Naive thymus-derived CD8-positive, alpha-beta T cell (primary cell): ENCODE measurements around the gene ABCA2. TPM values are rescaled to one million over a fixed set of nuclear protein-coding genes. Genes with fewer than 3 reads are reported as not detected.
"Not testable (repeated sequence)": the region's sequence is repeated elsewhere in the genome, so short reads cannot be mapped to it uniquely, and the experiment has no call there.

Experiments used
- ATAC-seq, 2 donors: fragments of 150-1000 bp; cut with Tn5 transposase in 1 of 2; sonication (Bioruptor Pico), chemical (Tn5 transposase) in 1 of 2; 1 replicate in 1 of 2; 2 replicates in 1 of 2; pipeline ENCODE4 v1.10.0; 2021; ENCODE audit warnings: mild to moderate bottlenecking in 2 of 2, moderate library complexity in 2 of 2
- POLR2A ChIA-PET: fragments of 350-600 bp; sonication (Branson Sonifier 250); formaldehyde crosslinking; loops from one replicate; lab custom pipeline; 2021; ENCODE audit warnings: antibody characterized with exemption; lab: Charles Lee
- DNase-seq, 10 donors: peaks; one replicate each; pipeline versions ENCODE4 v3.0.0 to v3.0.0-alpha.2; 2020 to 2022
- H3K27ac Mint-ChIP-seq, 10 donors: one replicate each; pipeline ENCODE4 v1.8.0; 2020 to 2022; ENCODE audit warnings: mild to moderate bottlenecking in 10 of 10, mixed read lengths in 10 of 10, moderate library complexity in 4 of 10, inconsistent platforms in 1 of 10
- H3K27me3 Mint-ChIP-seq, 5 donors: one replicate each; pipeline ENCODE4 v1.8.0; 2021 to 2022; ENCODE audit warnings: mixed read lengths in 5 of 5
- H3K36me3 Mint-ChIP-seq, 3 donors: one replicate each; pipeline ENCODE4 v1.8.0; 2020 to 2022; ENCODE audit warnings: mixed read lengths in 3 of 3, mild to moderate bottlenecking in 2 of 3, inconsistent platforms in 1 of 3
- H3K4me1 Mint-ChIP-seq, 4 donors: one replicate each; pipeline ENCODE4 v1.8.0; 2021 to 2022; ENCODE audit warnings: mixed read lengths in 4 of 4
- H3K4me3 Mint-ChIP-seq, 10 donors: one replicate each; pipeline ENCODE4 v1.8.0; 2020 to 2022; ENCODE audit warnings: mild to moderate bottlenecking in 10 of 10, mixed read lengths in 10 of 10, moderate library complexity in 6 of 10, inconsistent platforms in 1 of 10
- H3K9me3 Mint-ChIP-seq, 9 donors: one replicate each; pipeline ENCODE4 v1.8.0; 2020 to 2022; ENCODE audit warnings: mixed read lengths in 9 of 9, mild to moderate bottlenecking in 3 of 9, inconsistent platforms in 1 of 9, moderate library complexity in 1 of 9
- polyA plus RNA-seq, 3 donors: library from polyadenylated mRNA; unstranded; fragments of 300-500 nt; fragmentation: Illumina TruSeq; gene quantifications; one replicate each; pipeline ENCODE4 v1.2.3, GENCODE V29; 2021
- total RNA-seq, 8 experiments: library from RNA in 2 of 8; stranded (reverse) in 2 of 8; gene quantifications; one replicate each; pipeline ENCODE4 v1.2.3 and lab custom pipeline; 2021 to 2026

ABCA2 gene
- total and polyA plus RNA-seq, 5 experiments from 2014 or later = 3.9 to 41.5 (median 9.4) TPM

DNA sequence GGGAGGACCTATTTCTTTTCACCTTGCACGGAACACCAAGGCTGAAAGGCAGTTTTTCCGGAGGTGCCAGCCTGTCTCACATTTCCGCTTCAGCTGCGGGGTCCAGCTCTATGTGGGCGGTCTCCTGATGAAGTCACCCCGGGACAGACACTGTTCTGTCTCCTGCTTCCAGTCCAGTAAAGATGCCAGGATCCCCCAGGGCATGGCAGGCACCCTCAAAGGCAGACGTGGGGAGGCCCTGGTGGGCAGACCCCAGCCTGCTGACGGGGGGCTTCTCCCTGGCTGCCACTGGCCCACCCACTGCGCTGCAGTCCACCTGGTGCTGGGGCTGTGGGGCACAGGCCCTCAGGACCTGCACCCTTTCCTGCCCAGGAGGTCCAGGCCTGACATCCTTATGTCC lies 34.8 kb upstream of the ABCA2 start:
- POLR2A ChIA-PET, ATAC-seq, H3K27me3 Mint-ChIP-seq, H3K9me3 Mint-ChIP-seq, H3K4me3 Mint-ChIP-seq, H3K36me3 Mint-ChIP-seq, H3K27ac Mint-ChIP-seq, H3K4me1 Mint-ChIP-seq, DNase-seq: not testable (repeated sequence)

- H3K9me3 Mint-ChIP-seq = no peaks in the 10 kb centered on the region
- no peak overlapping the region for H3K27ac Mint-ChIP-seq
- ATAC-seq = no peak
- H3K27me3 Mint-ChIP-seq = peaks cover 0 to 3% (median 0%) of the 10 kb centered on the region in 5 donors
- POLR2A ChIA-PET = no interaction called here
- H3K4me1 Mint-ChIP-seq = peaks cover 0 to 6% (median 3%) of the 10 kb centered on the region in 4 donors
- no peaks in the 10 kb centered on the region for H3K36me3 Mint-ChIP-seq
- DNase-seq = no peak
- no peak overlapping the region for H3K4me3 Mint-ChIP-seq
Observed at GRCh38 chr9:137062384-137062783, 34.3 kb upstream of the ABCA2 start.

DNA sequence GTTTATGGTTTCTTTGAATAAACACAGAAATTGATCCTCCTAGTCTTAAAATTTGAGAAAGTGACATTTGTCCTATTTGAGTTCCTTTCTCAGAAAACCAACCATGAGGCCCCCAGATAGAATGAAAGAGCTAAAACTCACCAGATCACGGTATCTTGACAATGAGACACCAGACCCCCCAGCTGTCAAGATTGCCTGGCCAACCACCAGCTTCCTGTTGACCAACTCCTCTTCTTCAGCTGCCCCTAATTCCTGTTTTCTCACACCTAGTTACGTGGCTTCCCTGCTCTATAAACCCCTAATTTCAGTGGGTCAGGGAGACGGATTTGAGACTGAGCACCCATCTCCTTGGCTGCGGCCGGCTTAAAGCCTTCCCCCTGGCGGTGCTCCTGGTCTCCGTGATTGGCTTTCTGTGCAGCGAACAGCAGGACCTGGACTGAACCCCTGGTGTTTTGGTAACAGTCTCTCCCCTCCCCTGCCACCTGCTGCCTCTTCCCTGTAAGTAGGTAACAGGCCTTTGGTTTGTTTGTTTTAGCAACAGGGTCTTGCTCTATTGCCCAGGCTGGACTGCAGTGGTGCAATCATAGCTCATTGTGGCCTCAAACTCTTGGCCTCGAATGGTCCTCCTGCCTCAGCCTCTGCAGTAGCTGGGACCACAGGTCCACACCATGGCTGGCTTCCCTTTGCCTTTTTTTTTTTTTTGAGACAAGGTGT lies 30.6 kb upstream of the ABCA2 start:
- Mint-ChIP-seq H3K9me3 (no peaks in the 10 kb centered on the region), H3K36me3 (no peaks in the 10 kb centered on the region), H3K4me3 (peak overlapping the region in 1 of 10 donors; percentile 20), H3K27ac (no peak overlapping the region), H3K27me3 (no peaks in the 10 kb centered on the region), H3K4me1 (no peaks in the 10 kb centered on the region)
- POLR2A ChIA-PET = interaction anchor here (0.9 kb wide), 1 partner anchor 12 kb away, joined by 6 read pairs; the partner anchor contains the start of gene SAPCD2
- DNase-seq = no peak
- no peak for ATAC-seq

DNA sequence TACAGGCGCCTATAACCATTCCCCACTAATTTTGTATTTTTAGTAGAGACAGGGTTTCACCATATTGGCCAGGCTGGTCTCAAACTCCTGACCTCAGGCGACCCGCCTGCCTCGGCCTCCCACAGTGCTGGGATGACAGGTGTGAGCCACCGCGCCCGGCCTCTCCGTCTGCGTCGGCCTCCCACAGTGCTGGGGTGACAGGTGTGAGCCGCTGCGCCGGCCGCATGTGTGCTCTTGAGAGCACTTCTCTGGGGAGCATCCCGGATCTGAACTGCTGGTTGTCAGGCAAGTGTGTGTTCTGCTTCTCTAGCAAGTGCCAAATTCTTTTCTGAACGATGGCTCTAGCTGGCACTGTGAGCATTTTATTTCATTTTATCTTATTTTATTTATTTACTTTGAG lies 29.5 kb upstream of the ABCA2 start:
- Mint-ChIP-seq H3K9me3 (no peaks in the 10 kb centered on the region), H3K36me3 (no peaks in the 10 kb centered on the region), H3K4me1 (no peaks in the 10 kb centered on the region), H3K27me3 (peaks cover 0 to 4% (median 0%) of the 10 kb centered on the region in 5 donors), H3K27ac (no peak overlapping the region), H3K4me3 (no peak overlapping the region)
- POLR2A ChIA-PET = no interaction called here
- no peak for DNase-seq
- no peak for ATAC-seq

DNA sequence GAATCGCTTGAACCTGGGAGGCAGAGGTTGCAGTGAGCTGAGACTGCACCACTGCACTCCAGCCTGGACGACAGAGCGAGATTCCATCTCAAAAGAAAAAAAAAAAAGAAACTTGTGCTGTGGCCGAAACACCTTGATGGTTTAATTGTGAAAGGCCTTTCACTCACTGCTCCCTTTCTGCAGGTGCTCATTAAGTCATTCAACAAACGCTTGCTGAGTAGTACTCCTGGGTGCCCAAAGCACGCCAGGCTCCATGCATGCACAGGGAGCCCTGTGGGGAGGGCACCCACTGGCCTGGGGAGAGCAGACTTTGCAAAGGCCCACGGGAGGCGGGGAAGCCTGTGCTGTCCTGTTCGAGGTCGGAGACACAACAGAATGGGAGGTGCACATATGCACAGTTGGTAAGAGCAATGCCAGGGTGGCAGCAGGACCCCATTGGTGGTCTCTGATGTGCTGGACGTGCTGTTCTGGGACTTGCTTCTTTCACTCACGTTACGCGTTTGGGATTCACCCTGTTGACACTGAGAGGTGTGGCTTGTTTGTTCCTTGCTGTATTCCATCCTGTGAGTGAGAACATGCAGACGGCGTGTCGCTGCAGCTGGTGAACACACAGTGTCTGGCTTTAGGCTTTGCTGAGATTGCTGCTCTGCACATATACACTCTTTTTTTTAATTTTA lies 28.8 kb upstream of the ABCA2 start:
- DNase-seq = no peak
- Mint-ChIP-seq H3K4me1 (no peaks in the 10 kb centered on the region), H3K36me3 (no peaks in the 10 kb centered on the region), H3K4me3 (peak overlapping the region in 2 of 10 donors; percentile 2 to 30), H3K27ac (no peak overlapping the region), H3K9me3 (no peaks in the 10 kb centered on the region), H3K27me3 (peaks cover 0 to 10% (median 0%) of the 10 kb centered on the region in 5 donors)
- POLR2A ChIA-PET = no interaction called here
- ATAC-seq = no peak

GRCh38 chr9:137055385-137056364 lies 27.6 kb upstream of the ABCA2 start:
- Mint-ChIP-seq H3K4me3 (no peak overlapping the region), H3K27ac (no peak overlapping the region), H3K36me3 (no peaks in the 10 kb centered on the region), H3K27me3 (peaks cover 0 to 16% (median under 1%) of the 10 kb centered on the region in 5 donors), H3K9me3 (no peaks in the 10 kb centered on the region), H3K4me1 (no peaks in the 10 kb centered on the region)
- DNase-seq (no peak), ATAC-seq (no peak)
- POLR2A ChIA-PET = interaction anchor here (0.8 kb wide), 1 partner anchor 96 kb away, joined by 3 read pairs; no protein-coding TSS in a partner anchor

- no peak for DNase-seq
- Mint-ChIP-seq H3K4me1 (no peaks in the 10 kb centered on the region), H3K27me3 (peaks cover 0 to 23% (median 7%) of the 10 kb centered on the region in 5 donors), H3K9me3 (no peaks in the 10 kb centered on the region), H3K36me3 (no peaks in the 10 kb centered on the region), H3K27ac (no peak overlapping the region), H3K4me3 (peak overlapping the region in 1 of 10 donors; percentile 33)
- POLR2A ChIA-PET = interaction anchor here (0.8 kb wide), 1 partner anchor 95 kb away, joined by 3 read pairs; no protein-coding TSS in a partner anchor
- no peak for ATAC-seq
Observed at GRCh38 chr9:137054932-137055384, 26.9 kb upstream of the ABCA2 start.

DNA sequence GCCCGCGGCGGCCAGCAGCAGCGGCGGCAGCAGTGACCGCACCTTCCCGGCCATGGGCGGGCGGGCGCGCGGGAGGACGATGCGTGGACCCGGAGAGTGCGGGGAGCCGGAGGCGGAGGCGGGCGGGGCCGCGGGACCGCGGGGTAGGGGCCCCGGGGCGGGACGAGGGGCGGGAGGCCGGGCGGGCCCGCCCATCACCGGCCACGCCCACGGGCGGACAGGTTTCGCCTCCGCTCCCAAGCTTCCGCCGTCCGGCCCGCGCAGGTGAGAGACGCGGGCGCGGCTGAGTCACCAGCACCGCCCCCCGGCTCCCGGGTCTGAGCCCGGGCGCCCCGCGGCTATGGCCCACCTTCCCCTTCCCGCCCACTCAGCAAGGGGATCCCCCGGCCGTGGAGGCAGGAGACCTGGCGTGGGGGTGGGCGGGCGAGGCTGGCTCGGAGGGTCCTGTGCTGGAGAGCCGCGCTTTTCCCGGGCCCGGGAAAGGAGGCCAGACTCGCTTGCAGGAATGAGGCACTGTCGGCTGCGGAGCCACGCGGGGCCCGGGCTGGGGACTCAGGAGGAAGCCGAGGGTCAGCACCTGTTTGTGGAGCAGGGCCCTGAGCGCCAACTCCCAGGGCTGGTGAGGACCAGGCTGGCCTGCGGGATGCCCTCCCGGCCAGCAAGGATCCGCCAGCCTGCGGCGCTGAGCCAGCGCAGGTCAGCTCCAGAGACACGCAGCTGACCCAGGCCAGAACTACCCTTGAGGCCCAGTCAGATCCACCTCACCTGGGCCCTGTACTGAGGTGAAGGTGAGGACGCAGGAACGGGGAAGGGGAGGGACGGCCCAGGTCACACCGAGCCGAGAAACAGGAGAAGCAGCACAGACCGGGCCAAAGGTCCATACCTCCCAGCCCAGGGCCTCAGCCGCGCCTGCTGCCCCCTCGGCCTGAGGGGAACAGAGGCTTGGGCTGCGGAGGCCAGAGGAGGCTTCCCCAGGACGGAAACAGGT lies 26.2 kb upstream of the ABCA2 start, which contains the start of gene ENTPD2:
Gene ENTPD2, minus strand, starts transcription at position 118 of the 988 bp plus-strand sequence. Its CDS starts 64 bp downstream, at position 54.
- no peaks in the 10 kb centered on the region for H3K9me3 Mint-ChIP-seq
- peak within 1 kb of the TSS in 3 of 10 donors; percentile 19 to 47 (median 31) for H3K4me3 Mint-ChIP-seq
- H3K4me1 Mint-ChIP-seq = peaks cover 0 to 6% (median under 1%) of the 10 kb centered on the region in 4 donors
- ATAC-seq (peak; percentile 59 to 65), DNase-seq (no peak)
- POLR2A ChIA-PET = interaction anchor here (0.8 kb wide), 1 partner anchor 94 kb away, joined by 3 read pairs; no protein-coding TSS in a partner anchor
- H3K36me3 Mint-ChIP-seq = peaks cover 0 to 3% (median 0%) of the 10 kb centered on the region in 3 donors
- H3K27me3 Mint-ChIP-seq = peaks cover 3 to 29% (median 13%) of the 10 kb centered on the region in 5 donors
- H3K27ac Mint-ChIP-seq = no peak within 1 kb of the TSS

DNA sequence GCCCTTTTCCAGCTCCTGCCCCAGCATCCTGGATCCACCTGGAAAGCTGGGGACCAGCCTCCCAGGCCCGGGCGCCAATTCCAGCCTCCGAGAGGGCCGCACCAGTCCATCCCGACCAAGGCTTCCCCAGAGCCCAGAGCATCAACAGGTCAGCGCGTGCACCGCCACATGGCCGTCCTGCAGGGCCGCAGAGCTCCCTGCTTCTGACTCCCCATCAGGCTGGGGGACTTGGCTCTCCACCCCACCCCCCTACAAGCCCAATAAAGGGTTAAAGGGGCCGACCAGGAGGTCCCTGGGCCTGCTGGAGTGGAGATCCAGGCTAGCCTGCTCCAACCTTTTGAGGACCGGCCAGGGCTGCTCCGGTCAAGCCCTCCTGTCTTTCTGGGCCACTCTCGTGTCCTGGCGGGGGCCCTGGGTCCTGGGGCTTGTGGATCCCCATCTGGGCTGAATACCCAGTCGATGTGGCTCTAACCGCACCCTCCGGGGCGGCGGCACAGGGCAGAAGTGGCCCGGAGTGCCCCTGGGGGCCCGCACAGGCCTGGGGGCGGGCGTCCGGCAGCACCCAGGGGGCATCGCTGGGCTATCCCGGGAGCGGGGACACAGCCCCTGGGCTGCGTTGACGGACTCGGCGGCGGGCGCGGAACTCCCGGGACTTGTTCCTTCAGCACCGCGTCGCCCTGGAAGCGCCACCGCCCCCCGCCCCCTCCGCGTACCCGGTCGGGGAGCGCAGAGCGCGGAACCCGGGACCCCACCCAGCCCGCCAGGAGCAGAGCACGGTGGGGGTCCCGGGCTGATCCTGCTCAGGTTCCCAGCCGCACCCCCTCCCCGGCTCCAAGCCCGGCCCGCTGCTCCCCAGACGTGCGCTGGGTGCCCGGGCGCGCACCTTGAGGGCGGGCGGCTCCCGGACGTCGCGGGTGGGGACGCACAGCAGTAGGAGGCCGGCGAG lies 25.2 kb upstream of the ABCA2 start:
- H3K36me3 Mint-ChIP-seq = peaks cover 0 to 3% (median 0%) of the 10 kb centered on the region in 3 donors
- no peaks in the 10 kb centered on the region for H3K9me3 Mint-ChIP-seq
- ATAC-seq = peak; percentile 46 to 56
- H3K27ac Mint-ChIP-seq = no peak overlapping the region
- H3K27me3 Mint-ChIP-seq = peaks cover 3 to 31% (median 13%) of the 10 kb centered on the region in 5 donors
- no peak for DNase-seq
- peak overlapping the region in 3 of 10 donors; percentile 19 to 47 (median 31) for H3K4me3 Mint-ChIP-seq
- POLR2A ChIA-PET = interaction anchor here (0.7 to 1.2 kb wide), 2 partner anchors 17 to 356 kb away, joined by 3 to 4 read pairs; partner anchors contain the start of gene SAPCD2
- peaks cover 0 to 6% (median under 1%) of the 10 kb centered on the region in 4 donors for H3K4me1 Mint-ChIP-seq

DNA sequence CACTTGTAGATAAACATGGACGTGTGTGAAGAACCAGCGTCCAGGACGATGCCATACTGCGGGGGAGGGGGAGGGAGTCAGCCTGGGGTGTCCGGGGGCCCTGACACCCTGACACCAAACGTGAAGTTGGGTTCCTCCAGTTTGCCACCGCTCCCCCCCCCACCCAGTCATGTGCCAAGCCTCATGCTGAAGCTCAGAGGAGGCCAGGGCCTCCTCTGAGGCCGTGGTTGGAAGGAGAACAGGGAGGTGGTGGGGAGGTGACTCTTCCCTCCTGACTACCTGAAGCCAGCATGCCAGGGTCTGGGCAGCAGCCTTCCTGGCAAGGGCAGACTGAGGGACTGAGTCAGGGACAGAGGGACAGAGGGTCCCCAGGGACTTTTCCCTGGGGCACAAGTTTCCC lies 24.3 kb upstream of the ABCA2 start:
- Mint-ChIP-seq H3K9me3 (no peaks in the 10 kb centered on the region), H3K4me1 (peaks cover 0 to 8% (median under 1%) of the 10 kb centered on the region in 4 donors), H3K27ac (no peak overlapping the region), H3K36me3 (peaks cover 0 to 3% (median 0%) of the 10 kb centered on the region in 3 donors), H3K4me3 (no peak overlapping the region), H3K27me3 (peaks cover 3 to 40% (median 17%) of the 10 kb centered on the region in 5 donors)
- POLR2A ChIA-PET = interaction anchor here (0.7 to 1.2 kb wide), 2 partner anchors 18 to 355 kb away, joined by 3 to 4 read pairs; partner anchors contain the start of gene SAPCD2
- no peak for ATAC-seq
- DNase-seq = no peak
